VCaP (cell line): ENCODE measurements around the gene TSSK3.

ENCODE experiments used
- H3K27ac ChIP-seq: fragments of 450-650 bp; 2 replicates; pipeline ENCODE4 v1.5.1; 2017
- CTCF ChIP-seq: fragments of 450-650 bp; conservative IDR thresholded peaks from 2 replicates; pipeline ENCODE4 v1.5.1; 2017; ENCODE audit warnings: mild to moderate bottlenecking, moderate library complexity

TSSK3 gene

GRCh38 chr1:32362474-32363313 is at the start of gene TSSK3, which contains the start of gene FAM229A:
Gene TSSK3 (plus strand): TSS chr1:32362539. CDS start chr1:32362702, 163 bp downstream.
Gene FAM229A (minus strand): TSS chr1:32362485. CDS start chr1:32362091, 394 bp downstream.
- peak within 1 kb of the TSS; percentile 83 for H3K27ac ChIP-seq
- TF ChIP-seq CTCF, result 0 out of 2 replicates have a peak, but pooled peaks have one; percentile 12

GRCh38 chr1:32316903-32317277 is 45.4 kb upstream of the TSSK3 start:
- TF ChIP-seq CTCF, result no peak
- peak overlapping the region; percentile 100 for H3K27ac ChIP-seq

- no peak for TF ChIP-seq CTCF
- H3K27ac ChIP-seq, result peak overlapping the region; percentile 100
Measured at GRCh38 chr1:32318127-32318869, 44.0 kb upstream of the TSSK3 start.

GRCh38 chr1:32321712-32322291 is 40.5 kb upstream of the TSSK3 start:
- peak overlapping the region; percentile 100 for H3K27ac ChIP-seq
- no peak for TF ChIP-seq CTCF

- no peak for TF ChIP-seq CTCF
- no peak overlapping the region for H3K27ac ChIP-seq
Measured at GRCh38 chr1:32327204-32327603, 35.1 kb upstream of the TSSK3 start.

- no peak overlapping the region for H3K27ac ChIP-seq
- TF ChIP-seq CTCF, result no peak
Measured at GRCh38 chr1:32329931-32330466, 32.3 kb upstream of the TSSK3 start.

GRCh38 chr1:32330558-32331151 is 31.7 kb upstream of the TSSK3 start:
- TF ChIP-seq CTCF, result no peak
- H3K27ac ChIP-seq, result no peak overlapping the region
